ENCODE data around the gene BHLHA15. TPM values are rescaled to one million over a fixed set of nuclear protein-coding genes. Genes with fewer than 3 reads are reported as not detected.

The BHLHA15 gene
- polyA plus RNA-seq, 3 donors, result 0.16 to 0.44 TPM; not detected in 1

DNA sequence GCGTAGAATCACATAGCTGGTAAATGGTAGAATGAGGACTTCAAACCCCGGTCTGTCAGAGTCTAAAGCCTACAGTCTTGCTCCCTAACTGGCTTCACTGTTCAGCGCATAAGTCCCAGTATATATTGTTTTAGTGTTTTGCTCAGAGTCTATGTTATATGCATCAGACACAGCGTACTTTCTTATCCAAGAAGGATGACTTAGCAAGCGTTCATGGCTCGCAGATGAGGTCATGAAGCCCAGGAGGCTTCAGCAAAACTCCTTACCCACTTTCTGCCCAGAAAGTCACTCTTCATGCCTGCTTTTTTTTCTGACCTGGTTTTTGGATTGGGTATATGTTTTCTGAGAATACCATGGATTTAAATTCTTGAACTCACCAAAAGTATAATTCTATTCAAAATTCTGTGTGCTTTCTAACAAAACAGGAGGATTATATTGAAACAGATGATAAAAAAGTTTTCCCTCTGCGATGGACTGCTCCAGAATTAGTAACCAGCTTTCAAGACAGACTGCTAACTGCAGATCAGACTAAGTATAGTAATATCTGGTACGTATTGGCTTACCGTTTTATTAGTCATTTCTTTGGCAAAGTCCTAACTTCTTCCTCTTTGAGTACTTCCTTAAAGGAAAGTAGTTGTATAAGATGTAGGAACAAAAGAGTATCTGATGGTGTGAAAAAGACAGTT lies 24.6 kb upstream of the BHLHA15 start:
- no peak for DNase-seq

DNA sequence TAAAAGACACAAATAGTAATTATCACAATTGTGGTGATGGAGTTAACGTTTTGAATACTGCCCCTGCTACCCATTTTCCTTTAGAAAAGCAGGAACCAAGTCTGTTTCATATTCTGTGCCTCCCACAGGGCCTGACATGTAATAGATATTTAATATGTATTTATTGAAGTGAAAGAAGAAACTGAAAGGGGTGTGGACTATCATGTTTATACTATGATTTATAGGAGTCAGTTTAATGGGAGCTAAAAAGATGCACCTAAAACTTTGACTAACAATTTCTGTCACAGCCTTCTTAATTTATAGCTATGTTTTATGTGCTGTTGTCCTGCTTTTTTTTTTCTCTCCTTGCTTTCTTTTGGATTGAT lies 24.1 kb upstream of the BHLHA15 start:
- no peak for DNase-seq

DNA sequence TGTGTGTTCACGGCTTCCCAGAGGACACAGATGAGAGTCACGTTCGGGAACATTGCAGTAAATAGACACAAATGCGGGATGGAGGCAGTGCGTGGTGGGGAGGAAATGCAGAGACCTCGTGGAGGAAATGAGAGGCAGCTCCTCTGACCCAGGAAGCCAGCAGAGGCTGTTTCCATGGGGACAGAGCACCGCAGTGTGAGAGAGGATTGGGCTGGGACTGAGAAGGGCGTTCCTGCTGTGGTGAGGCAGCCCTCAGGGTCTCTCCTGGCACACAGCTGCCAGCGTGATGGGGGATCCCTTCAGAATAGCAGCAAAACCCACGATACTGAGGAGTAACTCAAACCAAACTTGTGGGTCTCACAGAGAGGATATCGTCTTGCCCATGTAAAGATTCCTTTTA lies 21.7 kb upstream of the BHLHA15 start:
- DNase-seq, result no peak

GRCh38 chr7:98191668-98192431 lies 19.4 kb upstream of the BHLHA15 start:
- DNase-seq, result no peak

DNA sequence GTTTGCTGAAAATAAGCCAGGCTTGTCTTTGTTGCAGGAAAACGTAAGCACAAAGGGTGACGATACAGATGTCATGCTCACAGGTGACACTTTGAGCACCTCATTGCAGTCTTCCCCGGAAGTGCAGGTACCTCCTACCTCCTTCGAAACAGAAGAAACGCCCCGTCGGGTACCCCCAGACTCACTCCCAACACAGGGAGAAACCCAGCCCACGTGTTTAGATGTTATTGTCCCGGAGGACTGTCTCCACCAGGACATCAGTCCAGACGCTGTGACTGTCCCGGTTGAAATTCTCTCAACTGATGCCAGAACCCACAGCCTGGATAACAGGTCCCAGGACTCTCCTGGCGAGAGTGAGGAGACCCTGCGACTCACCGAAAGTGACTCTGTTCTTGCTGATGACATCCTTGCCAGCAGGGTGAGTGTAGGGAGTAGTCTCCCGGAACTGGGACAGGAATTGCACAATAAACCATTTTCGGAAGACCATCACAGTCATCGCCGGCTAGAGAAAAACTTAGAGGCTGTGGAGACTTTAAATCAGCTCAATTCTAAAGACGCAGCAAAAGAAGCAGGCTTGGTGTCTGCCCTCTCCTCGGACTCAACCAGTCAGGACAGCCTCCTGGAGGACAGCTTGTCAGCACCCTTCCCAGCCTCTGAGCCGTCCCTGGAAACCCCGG lies 18.3 kb upstream of the BHLHA15 start:
- no peak for DNase-seq

GRCh38 chr7:98193474-98194180 lies 17.6 kb upstream of the BHLHA15 start:
- no peak for DNase-seq

- no peak for DNase-seq
These were observed 17.1 kb upstream of the BHLHA15 start for GRCh38 chr7:98194186-98194585.

- DNase-seq, result no peak
These were observed 16.4 kb upstream of the BHLHA15 start for GRCh38 chr7:98194672-98195457.

GRCh38 chr7:98196706-98197605 lies 14.3 kb upstream of the BHLHA15 start:
- no peak for DNase-seq

DNA sequence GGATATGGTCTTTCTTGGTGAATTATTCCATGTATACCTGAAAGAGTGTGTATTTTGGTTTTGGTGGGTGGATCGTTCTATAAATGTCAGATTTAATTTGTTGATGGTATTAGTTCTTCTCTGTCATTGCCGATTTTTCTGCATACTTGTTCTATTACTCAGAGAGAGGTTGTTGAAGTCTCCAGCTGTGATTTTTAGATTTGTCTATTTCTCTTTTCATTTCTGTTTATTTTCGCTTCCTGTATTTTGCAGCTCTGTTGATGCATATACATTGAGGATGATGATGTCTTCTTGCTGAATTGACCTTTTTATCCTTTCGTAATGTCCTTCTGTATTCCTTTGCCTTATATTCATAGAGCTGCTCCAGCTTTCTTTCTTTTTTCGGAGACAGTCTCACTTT lies 12.1 kb upstream of the BHLHA15 start:
- no peak for DNase-seq

DNA sequence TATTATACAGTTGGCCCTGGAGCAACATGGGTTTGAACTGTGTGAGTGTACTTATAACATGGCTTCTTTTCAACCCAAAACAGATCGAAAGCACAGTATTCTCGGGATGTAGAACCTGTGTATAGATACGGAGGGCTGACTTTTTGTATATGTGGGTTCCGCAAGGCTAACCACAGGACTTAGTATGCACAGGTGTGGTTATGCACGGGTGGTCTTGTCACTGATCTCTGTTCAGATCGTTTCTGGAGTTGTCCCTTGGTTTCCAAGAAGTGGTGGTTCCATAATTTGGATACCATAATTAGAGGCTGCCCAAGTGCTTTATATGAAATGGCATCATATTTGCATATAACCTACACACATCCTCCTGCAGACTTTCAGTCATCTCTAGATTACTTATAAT lies 10.9 kb upstream of the BHLHA15 start:
- no peak for DNase-seq

GRCh38 chr7:98202367-98203195 lies 8.7 kb upstream of the BHLHA15 start:
- DNase-seq, result no peak

- no peak for DNase-seq
These were observed 7.8 kb upstream of the BHLHA15 start for GRCh38 chr7:98203261-98203963.

GRCh38 chr7:98203964-98204605 lies 7.2 kb upstream of the BHLHA15 start:
- no peak for DNase-seq

GRCh38 chr7:98204670-98205069 lies 6.6 kb upstream of the BHLHA15 start:
- no peak for DNase-seq

GRCh38 chr7:98205162-98205845 lies 5.9 kb upstream of the BHLHA15 start:
- no peak for DNase-seq

GRCh38 chr7:98206451-98207330 lies 4.5 kb upstream of the BHLHA15 start:
- no peak for DNase-seq
